Kidney (tissue), 14 donors: ENCODE data around the gene RBM12. TPM values are rescaled to one million over a fixed set of nuclear protein-coding genes. Genes with fewer than 3 reads are reported as not detected.
"Not testable (repeated sequence)": the region's sequence is repeated elsewhere in the genome, so short reads cannot be mapped to it uniquely, and the experiment has no call there.

ENCODE experiments used
- DNase-seq, 5 donors: peaks; one replicate each; pipeline ENCODE4 v3.0.0-alpha.2; 2013 to 2020
- FAIRE-seq: peaks from 2 replicates; lab custom pipeline; 2012; peaks lifted over from hg19 to GRCh38; lab: Jason Lieb, UNC
- H3K27ac ChIP-seq, 2 donors: one replicate each; pipeline ENCODE4 v1.7.0; 2013; ENCODE audit warnings: low read depth in 2 of 2, low read length in 2 of 2, inconsistent platforms in 1 of 2
- H3K27me3 ChIP-seq: one replicate; pipeline ENCODE4 v1.7.1; 2013; ENCODE audit warnings: low read length, inconsistent platforms; ENCODE audit not compliant: control insufficient read depth, insufficient read depth
- H3K36me3 ChIP-seq, 3 donors: one replicate each; pipeline versions ENCODE4 v1.7.0 to v1.7.1; 2013; ENCODE audit warnings: low read length in 3 of 3, control low read depth in 1 of 3, inconsistent platforms in 1 of 3; ENCODE audit not compliant: insufficient read depth in 3 of 3, control insufficient read depth in 2 of 3
- H3K4me1 ChIP-seq, 3 donors: one replicate each; pipeline versions ENCODE4 v1.7.0 to v1.7.1; 2013; ENCODE audit warnings: low read length in 3 of 3, inconsistent platforms in 1 of 3, low read depth in 1 of 3; ENCODE audit not compliant: control insufficient read depth in 2 of 3, insufficient read depth in 2 of 3
- H3K4me3 ChIP-seq, 3 donors: one replicate each; pipeline versions ENCODE4 v1.7.0 to v1.8.1; 2013; ENCODE audit warnings: low read length in 3 of 3, control low read depth in 1 of 3, inconsistent platforms in 1 of 3
- H3K9ac ChIP-seq, 3 donors: one replicate each; pipeline versions ENCODE4 v1.7.0 to v1.7.1; 2013; ENCODE audit warnings: low read length in 3 of 3, control low read depth in 1 of 3, inconsistent platforms in 1 of 3
- H3K9me3 ChIP-seq, 3 donors: one replicate each; pipeline versions ENCODE4 v1.7.0 to v1.7.1; 2013; ENCODE audit warnings: low read length in 3 of 3, control low read depth in 1 of 3, inconsistent platforms in 1 of 3; ENCODE audit not compliant: control insufficient read depth in 2 of 3, insufficient read depth in 1 of 3
- intact Hi-C: fragments of 100-400 bp; cut with DNase I; formaldehyde crosslinking; loops from one replicate; pipeline ENCODE4 v1.11.1; 2022
- polyA plus RNA-seq: library from polyadenylated mRNA; stranded (reverse); fragments of 350-450 nt; fragmentation: Illumina TruSeq; extraction: RNeasy Lipid Tissue Mini Kit (QIAGEN cat#74804); gene quantifications from one replicate; pipeline ENCODE4 v1.2.3, GENCODE V29; 2014; ENCODE audit warnings: low read depth, low replicate concordance; ENCODE audit not compliant: insufficient read depth
- total RNA-seq: library from RNA; stranded (reverse); fragmentation: NEBNext Ultra II Directional; extraction: Animal tissue kit (Norgen Biotek cat#: 25700); gene quantifications from one replicate; pipeline ENCODE4 v1.2.1, GENCODE V29; 2021
- TF ChIP-seq, protein P1 (sequence below): IDR thresholded peaks from 3 replicates; pipeline ENCODE4 v1.5.1; 2012; ENCODE audit warnings: mild to moderate bottlenecking, moderate library complexity, borderline replicate concordance; ENCODE audit not compliant: insufficient read depth; ENCODE audit errors: extremely low read depth
- donor health status: control.
- donor health status: control.
- donor health status: control.
- donor health status: control.
- donor health status: control.
- donor health status: DM: yes; HTN: yes; CAD: no.
- donor health status: Normal renal cell carcinoma (clear cell type).

RBM12 gene
- total and polyA plus RNA-seq, 2 donors from 2014 or later, result 11.1 to 101 TPM

DNA sequence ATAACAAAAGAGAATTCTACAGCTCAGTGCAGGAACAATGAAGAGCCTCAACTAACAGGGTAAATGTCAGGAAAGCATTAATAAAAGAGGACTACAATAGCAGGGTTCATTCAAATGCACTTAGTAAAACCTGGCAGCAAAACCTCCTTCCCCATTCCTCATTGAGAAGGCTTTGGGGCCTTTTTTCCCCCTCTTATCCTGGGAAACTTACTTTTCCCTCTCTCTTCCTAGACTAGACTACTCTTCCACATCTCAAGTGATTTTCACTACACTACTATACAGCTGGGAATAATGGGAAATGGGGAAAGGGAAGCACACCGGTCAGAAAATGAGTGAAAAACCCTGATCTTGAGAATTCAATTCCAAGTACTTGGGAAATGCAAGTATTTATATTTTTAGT is 44.6 kb upstream of the RBM12 start:
- H3K9me3 ChIP-seq, result no peaks in the 10 kb centered on the region
- H3K27me3 ChIP-seq, result no peaks in the 10 kb centered on the region
- DNase-seq (no peak), FAIRE-seq (no peak)
- intact Hi-C loops, result no loop called here
- H3K4me1 ChIP-seq, result no peaks in the 10 kb centered on the region
- no peak overlapping the region for H3K4me3 ChIP-seq
- peak overlapping the region in 1 of 3 donors; percentile 6 for H3K9ac ChIP-seq
- TF ChIP-seq, protein P1, sequence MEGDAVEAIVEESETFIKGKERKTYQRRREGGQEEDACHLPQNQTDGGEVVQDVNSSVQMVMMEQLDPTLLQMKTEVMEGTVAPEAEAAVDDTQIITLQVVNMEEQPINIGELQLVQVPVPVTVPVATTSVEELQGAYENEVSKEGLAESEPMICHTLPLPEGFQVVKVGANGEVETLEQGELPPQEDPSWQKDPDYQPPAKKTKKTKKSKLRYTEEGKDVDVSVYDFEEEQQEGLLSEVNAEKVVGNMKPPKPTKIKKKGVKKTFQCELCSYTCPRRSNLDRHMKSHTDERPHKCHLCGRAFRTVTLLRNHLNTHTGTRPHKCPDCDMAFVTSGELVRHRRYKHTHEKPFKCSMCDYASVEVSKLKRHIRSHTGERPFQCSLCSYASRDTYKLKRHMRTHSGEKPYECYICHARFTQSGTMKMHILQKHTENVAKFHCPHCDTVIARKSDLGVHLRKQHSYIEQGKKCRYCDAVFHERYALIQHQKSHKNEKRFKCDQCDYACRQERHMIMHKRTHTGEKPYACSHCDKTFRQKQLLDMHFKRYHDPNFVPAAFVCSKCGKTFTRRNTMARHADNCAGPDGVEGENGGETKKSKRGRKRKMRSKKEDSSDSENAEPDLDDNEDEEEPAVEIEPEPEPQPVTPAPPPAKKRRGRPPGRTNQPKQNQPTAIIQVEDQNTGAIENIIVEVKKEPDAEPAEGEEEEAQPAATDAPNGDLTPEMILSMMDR, result no peak
- H3K27ac ChIP-seq, result no peak overlapping the region
- H3K36me3 ChIP-seq, result peaks cover 27 to 76% (median 43%) of the 10 kb centered on the region in 3 donors

GRCh38 chr20:35708502-35708901 is 43.8 kb upstream of the RBM12 start:
- no peak for DNase-seq
- FAIRE-seq, result no peak
- intact Hi-C loops, result no loop called here

GRCh38 chr20:35706591-35707529 is 42.2 kb upstream of the RBM12 start:
- FAIRE-seq, H3K4me3 ChIP-seq, H3K27me3 ChIP-seq, H3K27ac ChIP-seq, intact Hi-C loops, H3K9me3 ChIP-seq, H3K9ac ChIP-seq, H3K4me1 ChIP-seq, DNase-seq: not testable (repeated sequence)
- H3K36me3 ChIP-seq, result peaks cover 24 to 80% (median 43%) of the 10 kb centered on the region in 3 donors

More at GRCh38 chr20:35708502-35708901, 43.8 kb upstream of the RBM12 start:
- TF ChIP-seq, protein P1, result no peak
- H3K36me3 ChIP-seq, result peaks cover 25 to 76% (median 42%) of the 10 kb centered on the region in 3 donors
- H3K4me3 ChIP-seq, result no peak overlapping the region
- H3K9me3 ChIP-seq, result no peaks in the 10 kb centered on the region
- H3K9ac ChIP-seq, result no peak overlapping the region
- no peaks in the 10 kb centered on the region for H3K27me3 ChIP-seq
- no peaks in the 10 kb centered on the region for H3K4me1 ChIP-seq
- no peak overlapping the region for H3K27ac ChIP-seq

DNA sequence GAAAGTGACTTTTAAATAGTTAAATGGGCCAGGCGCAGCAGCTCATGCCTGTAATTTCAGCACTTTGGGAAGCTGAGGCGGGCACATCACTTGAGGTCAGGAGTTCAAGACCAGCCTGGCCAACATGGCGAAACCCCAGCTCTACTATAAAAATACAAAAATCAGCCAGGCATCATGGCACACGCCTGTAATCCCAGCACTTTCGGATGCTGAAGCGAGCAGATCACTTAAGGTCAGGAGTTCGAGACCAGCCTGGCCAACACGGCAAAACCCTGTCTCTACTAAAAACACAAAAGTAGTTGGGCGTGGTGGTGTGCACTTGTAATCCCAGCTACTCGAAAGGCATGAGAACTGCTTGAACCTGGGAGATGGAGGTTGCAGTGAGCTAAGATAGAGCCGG is 41.2 kb upstream of the RBM12 start:
- H3K9ac ChIP-seq, intact Hi-C loops, H3K9me3 ChIP-seq, H3K4me1 ChIP-seq, H3K27ac ChIP-seq, DNase-seq, H3K4me3 ChIP-seq, FAIRE-seq, H3K27me3 ChIP-seq: not testable (repeated sequence)
- peaks cover 19 to 72% (median 41%) of the 10 kb centered on the region in 3 donors for H3K36me3 ChIP-seq
